Measurements from ENCODE around the gene ST6GALNAC4.
"Not testable (repeated sequence)": the region's sequence is repeated elsewhere in the genome, so short reads cannot be mapped to it uniquely, and the experiment has no call there.

ST6GALNAC4 gene

GRCh38 chr9:127884976-127885490 is 31.8 kb downstream of the ST6GALNAC4 start:
- DNase-seq: no peak

- DNase-seq: peak; percentile 73
These were observed 32.4 kb downstream of the ST6GALNAC4 start for GRCh38 chr9:127884427-127884911.

- DNase-seq: no peak
These were observed 32.9 kb downstream of the ST6GALNAC4 start for GRCh38 chr9:127883959-127884358.

- DNase-seq: not testable (repeated sequence)
These were observed 35.1 kb downstream of the ST6GALNAC4 start for GRCh38 chr9:127881715-127882114.

GRCh38 chr9:127880143-127880542 is 36.7 kb downstream of the ST6GALNAC4 start:
- no peak for DNase-seq

- DNase-seq: no peak
These were observed 38.0 kb downstream of the ST6GALNAC4 start for GRCh38 chr9:127878652-127879390.

GRCh38 chr9:127878001-127878651 is 38.7 kb downstream of the ST6GALNAC4 start:
- no peak for DNase-seq

- DNase-seq: peak; percentile 60
These were observed 39.3 kb downstream of the ST6GALNAC4 start, which contains the start of gene AK1 for GRCh38 chr9:127877566-127877998. AK1 (minus strand) TSS chr9:127877675; CDS start chr9:127874617, 3,058 bp downstream.

GRCh38 chr9:127876764-127877562 is 39.9 kb downstream of the ST6GALNAC4 start:
- DNase-seq: no peak

GRCh38 chr9:127876026-127876763 is 40.6 kb downstream of the ST6GALNAC4 start:
- DNase-seq: no peak

GRCh38 chr9:127875306-127875966 is 41.4 kb downstream of the ST6GALNAC4 start:
- DNase-seq: no peak

GRCh38 chr9:127874301-127875221 is 42.3 kb downstream of the ST6GALNAC4 start:
- DNase-seq: no peak

GRCh38 chr9:127873886-127874285 is 43.0 kb downstream of the ST6GALNAC4 start:
- DNase-seq: no peak

- DNase-seq: no peak
These were observed 43.6 kb downstream of the ST6GALNAC4 start for GRCh38 chr9:127873223-127873691.

- no peak for DNase-seq
These were observed 44.2 kb downstream of the ST6GALNAC4 start for GRCh38 chr9:127872369-127873222.

GRCh38 chr9:127871531-127871930 is 45.3 kb downstream of the ST6GALNAC4 start:
- no peak for DNase-seq

GRCh38 chr9:127870887-127871286 is 46.0 kb downstream of the ST6GALNAC4 start:
- DNase-seq: no peak

GRCh38 chr9:127870153-127870491 is 46.7 kb downstream of the ST6GALNAC4 start:
- not testable (repeated sequence) for DNase-seq

Data from NCI-H1105 (cell line).